Gastroesophageal sphincter (tissue), 3 donors: ENCODE data around the gene CNTNAP5.

Source experiments
- EP300 ChIP-seq: sonication (generic); formaldehyde crosslinking; IDR thresholded peaks from one replicate; pipeline ENCODE4 v1.6.1; 2017; ENCODE audit warnings: antibody characterized with exemption, mild to moderate bottlenecking
- POLR2A ChIP-seq, 2 donors: fragments of 450-650 bp; IDR thresholded peaks; one replicate each; pipeline ENCODE4 v1.6.1; 2017; ENCODE audit warnings: antibody characterized with exemption in 2 of 2, mild to moderate bottlenecking in 2 of 2, moderate library complexity in 1 of 2
- POLR2AphosphoS5 ChIP-seq: sonication (generic); formaldehyde crosslinking; IDR thresholded peaks from one replicate; pipeline ENCODE4 v1.6.1; 2017; ENCODE audit warnings: antibody characterized with exemption
- TF ChIP-seq, protein P1 (sequence below), 4 experiments: fragments of 200-600 bp in 2 of 4; fragments of 450-650 bp in 2 of 4; sonication (generic) in 1 of 4; IDR thresholded peaks; one replicate each; pipeline ENCODE4 v1.5.1; 2017 to 2019; ENCODE audit warnings: antibody characterized with exemption in 4 of 4, mild to moderate bottlenecking in 2 of 4, moderate library complexity in 2 of 4

DNA sequence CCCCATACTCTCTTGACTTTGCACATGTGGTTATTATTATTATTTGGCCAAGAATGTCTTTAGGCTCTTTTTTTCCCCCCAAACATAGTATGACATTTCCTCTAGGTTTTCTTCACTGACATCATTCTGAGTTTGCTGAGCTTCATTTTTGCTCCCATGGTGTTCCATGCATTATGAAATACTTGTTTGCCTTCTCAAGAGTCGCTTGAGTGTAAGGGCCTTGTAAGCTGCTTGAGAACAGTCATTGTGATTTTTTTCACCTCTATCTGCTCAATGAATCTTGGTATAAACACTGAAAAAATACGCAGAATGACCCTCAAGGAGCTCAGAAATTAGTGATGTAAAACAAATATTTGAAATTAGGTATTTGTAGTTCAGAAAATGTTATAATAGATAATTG, 688.9 kb downstream of the CNTNAP5 start:
- TF ChIP-seq, protein P1, sequence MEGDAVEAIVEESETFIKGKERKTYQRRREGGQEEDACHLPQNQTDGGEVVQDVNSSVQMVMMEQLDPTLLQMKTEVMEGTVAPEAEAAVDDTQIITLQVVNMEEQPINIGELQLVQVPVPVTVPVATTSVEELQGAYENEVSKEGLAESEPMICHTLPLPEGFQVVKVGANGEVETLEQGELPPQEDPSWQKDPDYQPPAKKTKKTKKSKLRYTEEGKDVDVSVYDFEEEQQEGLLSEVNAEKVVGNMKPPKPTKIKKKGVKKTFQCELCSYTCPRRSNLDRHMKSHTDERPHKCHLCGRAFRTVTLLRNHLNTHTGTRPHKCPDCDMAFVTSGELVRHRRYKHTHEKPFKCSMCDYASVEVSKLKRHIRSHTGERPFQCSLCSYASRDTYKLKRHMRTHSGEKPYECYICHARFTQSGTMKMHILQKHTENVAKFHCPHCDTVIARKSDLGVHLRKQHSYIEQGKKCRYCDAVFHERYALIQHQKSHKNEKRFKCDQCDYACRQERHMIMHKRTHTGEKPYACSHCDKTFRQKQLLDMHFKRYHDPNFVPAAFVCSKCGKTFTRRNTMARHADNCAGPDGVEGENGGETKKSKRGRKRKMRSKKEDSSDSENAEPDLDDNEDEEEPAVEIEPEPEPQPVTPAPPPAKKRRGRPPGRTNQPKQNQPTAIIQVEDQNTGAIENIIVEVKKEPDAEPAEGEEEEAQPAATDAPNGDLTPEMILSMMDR (IDR thresholded peaks at IDR 0.05): no peak
- TF ChIP-seq EP300: no peak
- TF ChIP-seq POLR2A (IDR thresholded peaks at IDR 0.05): no peak
- no peak for TF ChIP-seq POLR2AphosphoS5
